HG03196 (cell line): Measurements from ENCODE around the gene MUC5AC.
"Not testable (repeated sequence)": the region's sequence is repeated elsewhere in the genome, so short reads cannot be mapped to it uniquely, and the experiment has no call there.

ENCODE experiments used
- ATAC-seq: cut with Tn5 transposase; IDR thresholded peaks from one replicate; pipeline ENCODE4 v1.9.1; 2021; ENCODE audit not compliant: unreplicated experiment

The MUC5AC gene

GRCh38 chr11:1176224-1177019 lies 18.7 kb downstream of the MUC5AC start:
- ATAC-seq: no peak

- ATAC-seq: no peak
Observed at GRCh38 chr11:1177020-1177770, 19.4 kb downstream of the MUC5AC start.

- no peak for ATAC-seq
Observed at GRCh38 chr11:1177771-1178090, 20.0 kb downstream of the MUC5AC start.

GRCh38 chr11:1178201-1178885 lies 20.6 kb downstream of the MUC5AC start:
- ATAC-seq: no peak

- ATAC-seq: no peak
Observed at GRCh38 chr11:1178906-1179305, 21.2 kb downstream of the MUC5AC start.

DNA sequence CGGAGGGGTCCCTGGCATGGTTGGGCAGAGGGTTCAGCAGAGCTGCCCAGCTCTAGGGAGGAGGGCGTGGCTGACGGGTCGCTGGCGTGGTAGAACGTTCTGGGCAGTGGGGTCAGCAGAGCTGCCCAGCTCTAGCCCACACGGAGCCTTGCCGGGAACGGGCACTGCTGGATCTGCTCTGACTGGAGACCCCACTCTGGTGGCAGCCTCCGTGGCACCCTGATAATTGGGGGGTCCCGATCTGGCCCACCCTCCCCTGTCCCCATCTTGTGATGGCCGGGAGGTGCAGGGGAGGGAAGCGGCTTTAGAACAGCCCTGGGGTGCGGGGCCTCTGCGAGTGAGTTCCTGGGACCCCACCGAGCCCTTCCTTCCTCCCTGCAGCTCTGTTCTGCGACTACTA lies 21.9 kb downstream of the MUC5AC start:
- no peak for ATAC-seq

GRCh38 chr11:1180171-1180570 lies 22.4 kb downstream of the MUC5AC start:
- no peak for ATAC-seq

GRCh38 chr11:1180947-1181391 lies 23.2 kb downstream of the MUC5AC start:
- no peak for ATAC-seq

GRCh38 chr11:1181420-1181819 lies 23.7 kb downstream of the MUC5AC start:
- ATAC-seq: no peak

- no peak for ATAC-seq
Observed at GRCh38 chr11:1181853-1182535, 24.2 kb downstream of the MUC5AC start.

- ATAC-seq: not testable (repeated sequence)
Observed at GRCh38 chr11:1184139-1184538, 26.4 kb downstream of the MUC5AC start.

DNA sequence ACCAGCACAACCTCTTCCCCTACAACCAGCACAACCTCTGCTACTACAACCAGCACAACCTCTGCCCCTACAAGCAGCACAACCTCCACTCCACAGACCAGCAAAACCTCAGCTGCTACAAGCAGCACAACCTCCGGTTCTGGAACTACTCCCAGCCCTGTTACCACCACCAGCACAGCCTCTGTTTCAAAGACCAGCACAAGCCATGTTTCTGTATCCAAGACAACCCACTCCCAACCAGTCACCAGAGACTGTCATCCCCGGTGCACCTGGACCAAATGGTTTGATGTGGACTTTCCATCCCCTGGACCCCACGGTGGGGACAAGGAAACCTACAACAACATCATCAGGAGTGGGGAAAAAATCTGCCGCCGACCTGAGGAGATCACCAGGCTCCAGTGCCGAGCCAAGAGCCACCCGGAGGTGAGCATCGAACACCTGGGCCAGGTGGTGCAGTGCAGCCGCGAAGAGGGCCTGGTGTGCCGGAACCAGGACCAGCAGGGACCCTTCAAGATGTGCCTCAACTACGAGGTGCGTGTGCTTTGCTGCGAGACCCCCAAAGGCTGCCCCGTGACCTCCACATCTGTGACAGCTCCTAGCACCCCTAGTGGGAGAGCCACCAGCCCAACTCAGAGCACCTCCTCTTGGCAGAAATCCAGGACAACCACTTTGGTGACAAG lies 30.8 kb downstream of the MUC5AC start:
- not testable (repeated sequence) for ATAC-seq

DNA sequence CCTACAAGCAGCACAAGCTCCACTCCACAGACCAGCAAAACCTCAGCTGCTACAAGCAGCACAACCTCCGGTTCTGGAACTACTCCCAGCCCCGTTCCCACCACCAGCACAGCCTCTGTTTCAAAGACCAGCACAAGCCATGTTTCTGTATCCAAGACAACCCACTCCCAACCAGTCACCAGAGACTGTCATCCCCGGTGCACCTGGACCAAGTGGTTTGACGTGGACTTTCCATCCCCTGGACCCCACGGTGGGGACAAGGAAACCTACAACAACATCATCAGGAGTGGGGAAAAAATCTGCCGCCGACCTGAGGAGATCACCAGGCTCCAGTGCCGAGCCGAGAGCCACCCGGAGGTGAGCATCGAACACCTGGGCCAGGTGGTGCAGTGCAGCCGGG lies 32.1 kb downstream of the MUC5AC start:
- not testable (repeated sequence) for ATAC-seq

GRCh38 chr11:1191786-1192470 lies 34.2 kb downstream of the MUC5AC start:
- ATAC-seq: not testable (repeated sequence)

DNA sequence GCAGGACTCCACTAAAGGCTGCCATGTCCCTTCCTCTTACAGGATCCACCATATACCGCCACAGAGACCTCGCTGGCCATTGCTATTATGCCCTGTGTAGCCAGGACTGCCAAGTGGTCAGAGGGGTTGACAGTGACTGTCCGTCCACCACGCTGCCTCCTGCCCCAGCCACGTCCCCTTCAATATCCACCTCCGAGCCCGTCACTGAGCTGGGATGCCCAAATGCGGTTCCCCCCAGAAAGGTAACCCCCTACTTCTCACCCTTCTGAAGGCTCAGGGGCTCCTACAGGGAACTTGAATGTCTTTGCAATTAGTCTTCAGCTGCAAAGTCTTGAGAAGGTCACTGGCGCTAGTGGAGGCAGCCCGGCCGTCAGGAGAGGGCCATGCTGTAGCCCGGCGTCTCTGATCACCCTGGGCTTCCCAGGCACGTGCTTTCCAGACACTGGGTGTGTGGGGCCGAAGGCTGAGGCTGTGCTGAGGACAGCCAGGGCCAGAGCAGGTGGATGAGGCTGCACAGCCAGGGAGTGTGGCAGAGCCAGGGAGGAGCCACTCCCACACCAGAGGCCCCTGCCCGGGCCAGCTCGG lies 35.1 kb downstream of the MUC5AC start:
- ATAC-seq: no peak

DNA sequence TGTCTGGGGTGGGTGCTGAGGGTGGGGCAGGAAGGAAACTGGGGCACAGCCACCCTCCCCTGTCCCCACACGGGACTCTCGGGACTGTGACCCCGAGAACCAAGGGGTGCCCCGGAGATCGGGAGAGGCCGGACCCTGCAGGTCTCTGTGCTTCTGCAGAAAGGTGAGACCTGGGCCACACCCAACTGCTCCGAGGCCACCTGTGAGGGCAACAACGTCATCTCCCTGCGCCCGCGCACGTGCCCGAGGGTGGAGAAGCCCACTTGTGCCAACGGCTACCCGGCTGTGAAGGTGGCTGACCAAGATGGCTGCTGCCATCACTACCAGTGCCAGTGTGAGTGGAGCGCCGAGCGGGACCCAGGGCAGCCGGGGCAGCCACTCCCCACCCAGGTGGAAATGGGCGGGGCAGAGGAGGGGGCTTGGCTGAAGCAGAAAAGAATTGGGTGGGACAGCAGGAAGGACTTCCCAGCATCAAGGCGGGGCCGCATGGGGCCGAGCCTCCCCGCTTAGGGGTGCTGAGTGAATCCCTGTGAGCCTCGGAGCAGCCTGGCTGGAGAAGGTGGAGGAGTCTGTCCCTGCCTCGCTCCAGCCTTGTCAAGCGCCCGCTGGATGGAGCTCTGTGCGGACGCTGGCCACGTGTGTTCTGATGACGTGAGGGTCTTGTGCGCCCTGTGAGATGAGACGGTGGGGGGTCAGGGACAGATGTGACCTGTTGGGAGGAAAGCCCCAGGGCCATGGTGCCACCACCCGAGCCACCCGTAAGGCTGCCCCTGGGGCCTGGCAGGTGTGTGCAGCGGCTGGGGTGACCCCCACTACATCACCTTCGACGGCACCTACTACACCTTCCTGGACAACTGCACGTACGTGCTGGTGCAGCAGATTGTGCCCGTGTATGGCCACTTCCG lies 35.8 kb downstream of the MUC5AC start:
- ATAC-seq: no peak

GRCh38 chr11:1194231-1194976 lies 36.7 kb downstream of the MUC5AC start:
- no peak for ATAC-seq
